HepG2 (cell line): ENCODE results near the gene COMT. TPM values are rescaled to one million over a fixed set of nuclear protein-coding genes. Genes with fewer than 3 reads are reported as not detected.
A peak's percentile ranks its signal among the peaks of the same experiment; 100 is the strongest.

Source experiments
- AKNA ChIP-seq: sonication (generic); formaldehyde crosslinking; IDR thresholded peaks from 2 replicates; pipeline ENCODE4 v1.4.0; 2020; ENCODE audit warnings: missing genetic modification reagents, borderline replicate concordance
- CREM ChIP-seq, 2 experiments: sonication (generic) in 1 of 2; formaldehyde crosslinking in 1 of 2; IDR thresholded peaks; 2 replicates each; pipeline versions ENCODE4 v1.4.0 to v1.6.1; 2016 to 2020; ENCODE audit warnings: antibody characterized with exemption in 1 of 2, mild to moderate bottlenecking in 1 of 2, missing genetic modification reagents in 1 of 2
- DPF2 ChIP-seq: sonication (generic); formaldehyde crosslinking; IDR thresholded peaks from 2 replicates; pipeline ENCODE4 v1.4.0; 2020; ENCODE audit warnings: mild to moderate bottlenecking, low read depth, missing genetic modification reagents, borderline replicate concordance
- EP300 ChIP-seq, 3 experiments: sonication (generic) in 1 of 3; formaldehyde crosslinking in 1 of 3; IDR thresholded peaks; 2 replicates each; pipeline versions ENCODE4 v1.5.1 to v1.6.1; 2011 to 2020; ENCODE audit warnings: low read depth in 2 of 3, low read length in 2 of 3, borderline replicate concordance in 1 of 3, improper control_type of control experiment in 1 of 3, mild to moderate bottlenecking in 1 of 3, missing genetic modification reagents in 1 of 3, moderate library complexity in 1 of 3
- ESRRA ChIP-seq: sonication (generic); formaldehyde crosslinking; IDR thresholded peaks from 2 replicates; pipeline ENCODE4 v1.5.1; 2020; ENCODE audit warnings: mild to moderate bottlenecking, low read depth, missing genetic modification reagents
- HCFC1 ChIP-seq: fragments of 150-350 bp; IDR thresholded peaks from 2 replicates; pipeline ENCODE4 v1.6.1; 2014; ENCODE audit warnings: low read depth, low read length
- HMGA1 ChIP-seq: sonication (generic); formaldehyde crosslinking; conservative IDR thresholded peaks from 2 replicates; pipeline ENCODE4 v1.4.0; 2020; ENCODE audit warnings: missing genetic modification reagents
- KAT8 ChIP-seq: IDR thresholded peaks from 2 replicates; pipeline ENCODE4 v1.6.1; 2016; ENCODE audit warnings: missing genetic modification reagents, missing compliant biosample characterization
- SMAD3 ChIP-seq: sonication (generic); formaldehyde crosslinking; IDR thresholded peaks from 2 replicates; pipeline ENCODE4 v1.4.0; 2020; ENCODE audit warnings: missing genetic modification reagents
- ZNF441 ChIP-seq: sonication (generic); formaldehyde crosslinking; IDR thresholded peaks from 2 replicates; pipeline ENCODE4 v1.7.0; 2021; ENCODE audit warnings: missing genetic modification reagents, borderline replicate concordance
- polyA plus RNA-seq, 8 experiments: library from polyadenylated mRNA; depleted of rRNA in 3 of 8; stranded (reverse) in 7 of 8; unstranded in 1 of 8; fragments of >200 nt; fragmentation: Illumina TruSeq in 4 of 8; extraction: Trizol in 4 of 8; gene quantifications; 2 replicates each; pipeline versions ENCODE4 v1.2.1 to v1.2.3, GENCODE V29; 2011 to 2016; ENCODE audit warnings: low read depth in 4 of 8, missing spikeins in 1 of 8, mixed read lengths in 1 of 8; ENCODE audit not compliant: insufficient read depth in 1 of 8
- total RNA-seq, 5 experiments: library from RNA; depleted of rRNA; stranded (reverse); fragments of >200 nt; fragmentation: Illumina TruSeq; extraction: Trizol; gene quantifications; 2 replicates each; pipeline ENCODE4 v1.2.3, GENCODE V29; 2016; ENCODE audit warnings: low read depth in 1 of 5
- TF ChIP-seq, protein P1 (sequence below): sonication (generic); formaldehyde crosslinking; IDR thresholded peaks from 2 replicates; pipeline ENCODE4 v1.5.1; 2020; ENCODE audit warnings: missing genetic modification reagents, mild to moderate bottlenecking, borderline replicate concordance
- TF ChIP-seq, protein P2 (sequence below): sonication (generic); formaldehyde crosslinking; IDR thresholded peaks from 2 replicates; pipeline ENCODE4 v1.5.0; 2020; ENCODE audit warnings: mild to moderate bottlenecking, missing genetic modification reagents
- TF ChIP-seq, protein P3 (sequence below): sonication (generic); formaldehyde crosslinking; IDR thresholded peaks from 2 replicates; pipeline ENCODE4 v1.4.0; 2020; ENCODE audit warnings: mild to moderate bottlenecking, missing genetic modification reagents

The COMT gene
- total and polyA plus RNA-seq, 2 of the 13 experiments (the other 11 are each of a cell fraction or from before 2014, with no cell fraction given) = 156 to 162 TPM

- TF ChIP-seq AKNA (CRISPR knock-in tag) = no peak
- TF ChIP-seq, protein P1, sequence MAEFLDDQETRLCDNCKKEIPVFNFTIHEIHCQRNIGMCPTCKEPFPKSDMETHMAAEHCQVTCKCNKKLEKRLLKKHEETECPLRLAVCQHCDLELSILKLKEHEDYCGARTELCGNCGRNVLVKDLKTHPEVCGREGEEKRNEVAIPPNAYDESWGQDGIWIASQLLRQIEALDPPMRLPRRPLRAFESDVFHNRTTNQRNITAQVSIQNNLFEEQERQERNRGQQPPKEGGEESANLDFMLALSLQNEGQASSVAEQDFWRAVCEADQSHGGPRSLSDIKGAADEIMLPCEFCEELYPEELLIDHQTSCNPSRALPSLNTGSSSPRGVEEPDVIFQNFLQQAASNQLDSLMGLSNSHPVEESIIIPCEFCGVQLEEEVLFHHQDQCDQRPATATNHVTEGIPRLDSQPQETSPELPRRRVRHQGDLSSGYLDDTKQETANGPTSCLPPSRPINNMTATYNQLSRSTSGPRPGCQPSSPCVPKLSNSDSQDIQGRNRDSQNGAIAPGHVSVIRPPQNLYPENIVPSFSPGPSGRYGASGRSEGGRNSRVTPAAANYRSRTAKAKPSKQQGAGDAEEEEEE (CRISPR knock-in tag) = no peak; the same call in 1 of the 2 replicates
- TF ChIP-seq KAT8 (CRISPR knock-in tag) = no peak
- TF ChIP-seq DPF2 (CRISPR knock-in tag) = peak; percentile 64; the same call in 1 of the 2 replicates
- no peak for TF ChIP-seq SMAD3
- TF ChIP-seq ZNF441 (CRISPR knock-in tag) = no peak
- TF ChIP-seq EP300 (IDR thresholded peaks at IDR 0.05; ENCODE audit: low read depth in 2 of 2, low read length in 2 of 2) = peak in 1 of 2 experiments; percentile 43; a peak in 2 of 4 replicates
- no peak for TF ChIP-seq EP300 (CRISPR knock-in tag; IDR thresholded peaks at IDR 0.05; ENCODE audit: borderline replicate concordance)
- peak; percentile 97 for TF ChIP-seq ESRRA (CRISPR knock-in tag)
- TF ChIP-seq, protein P2, sequence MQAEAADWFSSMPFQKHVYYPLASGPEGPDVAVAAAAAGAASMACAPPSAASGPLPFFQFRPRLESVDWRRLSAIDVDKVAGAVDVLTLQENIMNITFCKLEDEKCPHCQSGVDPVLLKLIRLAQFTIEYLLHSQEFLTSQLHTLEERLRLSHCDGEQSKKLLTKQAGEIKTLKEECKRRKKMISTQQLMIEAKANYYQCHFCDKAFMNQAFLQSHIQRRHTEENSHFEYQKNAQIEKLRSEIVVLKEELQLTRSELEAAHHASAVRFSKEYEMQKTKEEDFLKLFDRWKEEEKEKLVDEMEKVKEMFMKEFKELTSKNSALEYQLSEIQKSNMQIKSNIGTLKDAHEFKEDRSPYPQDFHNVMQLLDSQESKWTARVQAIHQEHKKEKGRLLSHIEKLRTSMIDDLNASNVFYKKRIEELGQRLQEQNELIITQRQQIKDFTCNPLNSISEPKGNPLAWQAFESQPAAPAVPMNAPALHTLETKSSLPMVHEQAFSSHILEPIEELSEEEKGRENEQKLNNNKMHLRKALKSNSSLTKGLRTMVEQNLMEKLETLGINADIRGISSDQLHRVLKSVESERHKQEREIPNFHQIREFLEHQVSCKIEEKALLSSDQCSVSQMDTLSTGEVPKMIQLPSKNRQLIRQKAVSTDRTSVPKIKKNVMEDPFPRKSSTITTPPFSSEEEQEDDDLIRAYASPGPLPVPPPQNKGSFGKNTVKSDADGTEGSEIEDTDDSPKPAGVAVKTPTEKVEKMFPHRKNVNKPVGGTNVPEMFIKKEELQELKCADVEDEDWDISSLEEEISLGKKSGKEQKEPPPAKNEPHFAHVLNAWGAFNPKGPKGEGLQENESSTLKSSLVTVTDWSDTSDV (CRISPR knock-in tag) = no peak
- no peak for TF ChIP-seq HCFC1
- no peak for TF ChIP-seq HMGA1 (CRISPR knock-in tag)
- no peak for TF ChIP-seq CREM (IDR thresholded peaks at IDR 0.05)
- no peak for TF ChIP-seq CREM (CRISPR knock-in tag; IDR thresholded peaks at IDR 0.05)
- TF ChIP-seq, protein P3, sequence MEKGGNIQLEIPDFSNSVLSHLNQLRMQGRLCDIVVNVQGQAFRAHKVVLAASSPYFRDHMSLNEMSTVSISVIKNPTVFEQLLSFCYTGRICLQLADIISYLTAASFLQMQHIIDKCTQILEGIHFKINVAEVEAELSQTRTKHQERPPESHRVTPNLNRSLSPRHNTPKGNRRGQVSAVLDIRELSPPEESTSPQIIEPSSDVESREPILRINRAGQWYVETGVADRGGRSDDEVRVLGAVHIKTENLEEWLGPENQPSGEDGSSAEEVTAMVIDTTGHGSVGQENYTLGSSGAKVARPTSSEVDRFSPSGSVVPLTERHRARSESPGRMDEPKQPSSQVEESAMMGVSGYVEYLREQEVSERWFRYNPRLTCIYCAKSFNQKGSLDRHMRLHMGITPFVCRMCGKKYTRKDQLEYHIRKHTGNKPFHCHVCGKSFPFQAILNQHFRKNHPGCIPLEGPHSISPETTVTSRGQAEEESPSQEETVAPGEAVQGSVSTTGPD = no peak
Observed at GRCh38 chr22:19898831-19899567, 42.6 kb upstream of the COMT start (continued).
